ENCODE results near the gene ZKSCAN1. TPM values are rescaled to one million over a fixed set of nuclear protein-coding genes. Genes with fewer than 3 reads are reported as not detected.
"Not testable (repeated sequence)": the region's sequence is repeated elsewhere in the genome, so short reads cannot be mapped to it uniquely, and the experiment has no call there.

ZKSCAN1 gene
- total RNA-seq, 1 donor from 2014 or later, result 61.5 TPM

DNA sequence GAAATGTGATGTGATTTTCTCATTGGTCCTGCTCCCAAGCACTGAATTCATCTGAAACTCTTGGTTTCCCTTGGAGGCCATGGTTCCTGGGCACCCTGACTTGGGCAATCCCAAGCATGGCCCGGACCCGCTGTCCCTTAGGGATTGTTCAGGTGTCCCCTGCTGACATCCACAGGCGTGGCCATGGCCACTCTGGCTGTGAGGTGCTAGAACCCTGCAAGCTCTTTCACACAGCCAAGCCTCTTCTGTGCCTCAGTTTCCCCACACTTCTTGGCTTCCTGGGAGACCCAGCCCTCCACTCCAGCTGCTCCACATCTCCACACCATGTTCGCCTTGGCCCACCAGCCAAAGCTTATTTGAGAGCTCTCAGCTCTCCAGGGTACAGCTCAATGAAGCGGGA lies 27.6 kb upstream of the ZKSCAN1 start:
- H3K9me3 Mint-ChIP-seq (ENCODE audit: low read depth), result no peaks in the 10 kb centered on the region
- peaks cover 42% of the 10 kb centered on the region for H3K27me3 Mint-ChIP-seq (ENCODE audit: low read depth)
- DNase-seq (ENCODE audit: low spot score), result no peak
- no peaks in the 10 kb centered on the region for H3K36me3 Mint-ChIP-seq (ENCODE audit: low read depth)
- no peak overlapping the region for H3K4me3 Mint-ChIP-seq (ENCODE audit: unreplicated experiment)
- H3K4me1 Mint-ChIP-seq (ENCODE audit: low read depth), result peaks cover 7% of the 10 kb centered on the region
- H3K27ac Mint-ChIP-seq (ENCODE audit: unreplicated experiment), result no peak overlapping the region
- TF ChIP-seq, protein P1, sequence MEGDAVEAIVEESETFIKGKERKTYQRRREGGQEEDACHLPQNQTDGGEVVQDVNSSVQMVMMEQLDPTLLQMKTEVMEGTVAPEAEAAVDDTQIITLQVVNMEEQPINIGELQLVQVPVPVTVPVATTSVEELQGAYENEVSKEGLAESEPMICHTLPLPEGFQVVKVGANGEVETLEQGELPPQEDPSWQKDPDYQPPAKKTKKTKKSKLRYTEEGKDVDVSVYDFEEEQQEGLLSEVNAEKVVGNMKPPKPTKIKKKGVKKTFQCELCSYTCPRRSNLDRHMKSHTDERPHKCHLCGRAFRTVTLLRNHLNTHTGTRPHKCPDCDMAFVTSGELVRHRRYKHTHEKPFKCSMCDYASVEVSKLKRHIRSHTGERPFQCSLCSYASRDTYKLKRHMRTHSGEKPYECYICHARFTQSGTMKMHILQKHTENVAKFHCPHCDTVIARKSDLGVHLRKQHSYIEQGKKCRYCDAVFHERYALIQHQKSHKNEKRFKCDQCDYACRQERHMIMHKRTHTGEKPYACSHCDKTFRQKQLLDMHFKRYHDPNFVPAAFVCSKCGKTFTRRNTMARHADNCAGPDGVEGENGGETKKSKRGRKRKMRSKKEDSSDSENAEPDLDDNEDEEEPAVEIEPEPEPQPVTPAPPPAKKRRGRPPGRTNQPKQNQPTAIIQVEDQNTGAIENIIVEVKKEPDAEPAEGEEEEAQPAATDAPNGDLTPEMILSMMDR (IDR thresholded peaks at IDR 0.05), result no peak

DNA sequence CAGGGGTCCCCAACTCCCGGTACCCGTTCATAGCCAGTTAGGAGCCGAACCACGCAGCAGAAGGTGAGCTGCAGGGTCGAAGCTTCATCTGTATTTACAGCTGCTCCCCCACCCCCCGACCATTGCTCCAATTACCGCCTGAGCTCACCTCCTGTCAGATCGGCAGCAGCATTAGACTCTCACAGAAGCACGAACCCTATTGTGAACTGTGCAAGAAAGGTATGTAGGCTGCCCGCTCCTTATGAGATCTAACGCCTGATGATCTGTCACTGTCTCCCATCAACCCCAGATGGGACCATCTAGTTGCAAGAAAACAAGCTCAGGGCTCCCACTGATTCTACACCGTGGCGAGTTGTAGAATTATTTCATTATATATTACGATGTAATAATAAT lies 24.9 kb upstream of the ZKSCAN1 start:
- peak overlapping the region; percentile 68 for H3K4me3 Mint-ChIP-seq (ENCODE audit: unreplicated experiment)
- TF ChIP-seq, protein P1 (IDR thresholded peaks at IDR 0.05), result peak; percentile 6
- H3K9me3 Mint-ChIP-seq (ENCODE audit: low read depth), result no peaks in the 10 kb centered on the region
- no peak overlapping the region for H3K27ac Mint-ChIP-seq (ENCODE audit: unreplicated experiment)
- peaks cover 12% of the 10 kb centered on the region for H3K4me1 Mint-ChIP-seq (ENCODE audit: low read depth)
- no peak for DNase-seq (ENCODE audit: low spot score)
- no peaks in the 10 kb centered on the region for H3K36me3 Mint-ChIP-seq (ENCODE audit: low read depth)
- peaks cover 19% of the 10 kb centered on the region for H3K27me3 Mint-ChIP-seq (ENCODE audit: low read depth)

DNA sequence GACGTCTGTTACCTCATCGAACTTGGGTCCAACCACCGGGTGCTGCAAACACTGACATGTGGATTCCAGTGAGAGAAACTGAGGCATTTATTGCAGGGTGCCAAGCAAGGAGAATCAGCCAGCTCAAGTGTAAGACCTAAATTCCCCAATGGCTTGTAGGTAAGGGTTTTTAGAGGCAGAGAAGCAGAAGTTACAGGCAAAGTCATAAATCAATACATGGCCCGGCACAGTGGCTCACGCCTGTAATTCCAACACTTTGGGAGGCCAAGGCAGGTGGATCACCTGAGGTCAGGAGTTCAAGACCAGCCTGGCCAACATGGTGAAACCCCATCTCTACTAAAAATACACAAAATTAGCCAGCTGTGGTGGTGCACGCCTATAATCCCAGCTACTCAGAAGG lies 23.9 kb upstream of the ZKSCAN1 start:
- not testable (repeated sequence) for H3K9me3 Mint-ChIP-seq (ENCODE audit: low read depth); H3K36me3 Mint-ChIP-seq (ENCODE audit: low read depth); H3K4me3 Mint-ChIP-seq (ENCODE audit: unreplicated experiment); DNase-seq (ENCODE audit: low spot score); H3K27ac Mint-ChIP-seq (ENCODE audit: unreplicated experiment)
- Mint-ChIP-seq H3K4me1 (ENCODE audit: low read depth) (peaks cover 12% of the 10 kb centered on the region), H3K27me3 (ENCODE audit: low read depth) (peaks cover 12% of the 10 kb centered on the region)

DNA sequence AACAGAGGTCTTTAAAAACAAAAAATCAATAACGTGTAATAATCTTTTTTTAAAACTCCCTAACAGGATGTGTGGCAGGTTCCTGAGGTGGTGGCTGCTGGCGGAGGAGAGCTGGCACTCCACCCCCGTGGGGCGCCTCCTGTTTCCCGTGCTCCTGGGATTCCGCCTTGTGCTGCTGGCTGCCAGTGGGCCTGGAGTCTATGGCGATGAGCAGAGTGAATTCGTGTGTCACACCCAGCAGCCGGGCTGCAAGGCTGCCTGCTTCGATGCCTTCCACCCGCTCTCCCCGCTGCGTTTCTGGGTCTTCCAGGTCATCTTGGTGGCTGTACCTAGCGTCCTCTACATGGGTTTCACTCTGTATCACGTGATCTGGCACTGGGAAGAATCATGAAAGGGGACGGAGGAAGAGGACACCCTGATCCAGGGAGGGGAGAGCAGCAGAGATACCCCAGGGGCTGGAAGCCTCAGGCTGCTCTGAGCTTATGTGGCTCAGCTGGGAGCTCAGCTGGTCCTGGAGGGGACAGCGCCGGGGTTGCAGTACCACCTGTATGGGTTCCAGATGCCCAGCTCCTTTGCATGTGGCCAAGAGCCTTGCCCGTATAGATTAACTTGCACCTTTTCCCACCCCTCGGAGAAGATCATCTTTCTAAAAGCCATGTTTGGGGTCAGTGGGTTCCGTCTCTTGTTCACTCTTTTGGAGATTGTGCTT lies 22.9 kb upstream of the ZKSCAN1 start:
- TF ChIP-seq, protein P1 (IDR thresholded peaks at IDR 0.05), result no peak
- H3K4me3 Mint-ChIP-seq (ENCODE audit: unreplicated experiment), result no peak overlapping the region
- H3K36me3 Mint-ChIP-seq (ENCODE audit: low read depth), result no peaks in the 10 kb centered on the region
- peaks cover 12% of the 10 kb centered on the region for H3K4me1 Mint-ChIP-seq (ENCODE audit: low read depth)
- peaks cover 6% of the 10 kb centered on the region for H3K27me3 Mint-ChIP-seq (ENCODE audit: low read depth)
- no peak overlapping the region for H3K27ac Mint-ChIP-seq (ENCODE audit: unreplicated experiment)
- no peaks in the 10 kb centered on the region for H3K9me3 Mint-ChIP-seq (ENCODE audit: low read depth)
- DNase-seq (ENCODE audit: low spot score), result no peak

DNA sequence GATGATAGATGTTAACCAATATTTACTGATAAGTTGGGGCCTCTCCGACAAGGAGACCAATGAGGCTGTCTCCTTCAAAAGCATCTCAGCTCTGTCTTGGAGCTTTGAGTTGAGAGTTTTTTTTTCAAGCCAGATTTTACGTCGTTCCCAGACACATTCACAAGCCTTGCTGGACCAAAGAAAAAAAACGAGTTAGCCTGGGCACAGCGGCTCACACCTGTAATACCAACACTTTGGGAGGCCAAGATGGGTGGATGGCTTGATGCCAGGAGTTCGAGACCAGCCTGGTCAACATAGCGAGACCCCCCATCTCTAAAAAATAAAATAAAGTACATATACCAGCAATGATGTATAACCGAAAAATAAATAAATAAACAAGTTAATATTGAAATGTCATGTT lies 20.6 kb upstream of the ZKSCAN1 start:
- Mint-ChIP-seq H3K4me3 (ENCODE audit: unreplicated experiment) (no peak overlapping the region), H3K27me3 (ENCODE audit: low read depth) (peaks cover 6% of the 10 kb centered on the region), H3K27ac (ENCODE audit: unreplicated experiment) (no peak overlapping the region), H3K9me3 (ENCODE audit: low read depth) (no peaks in the 10 kb centered on the region), H3K4me1 (ENCODE audit: low read depth) (peaks cover 12% of the 10 kb centered on the region), H3K36me3 (ENCODE audit: low read depth) (no peaks in the 10 kb centered on the region)
- TF ChIP-seq, protein P1 (IDR thresholded peaks at IDR 0.05), result no peak
- peak; percentile 18 for DNase-seq (ENCODE audit: low spot score)

Data from chondrocyte (in vitro differentiated cells).